HepG2 (cell line): ENCODE measurements around the gene TTC39C. TPM values are rescaled to one million over a fixed set of nuclear protein-coding genes. Genes with fewer than 3 reads are reported as not detected.
"Not testable (repeated sequence)": the region's sequence is repeated elsewhere in the genome, so short reads cannot be mapped to it uniquely, and the experiment has no call there.

Experiments
- ATAC-seq: fragments of 200-7000 bp; cut with Tn5 transposase; 3 replicates; pipeline ENCODE4 v1.9.1; 2020; ENCODE audit warnings: mild to moderate bottlenecking, moderate library complexity
- BruUV-seq: library from RNA; stranded (reverse); fragments of 400-500 nt; replicated peaks from 2 replicates; lab custom pipeline; 2021; lab: Mats Ljungman, UMichigan
- CTCF ChIA-PET: fragments of 300-600 bp; formaldehyde crosslinking; extraction: SDS; loops from one replicate; lab custom pipeline; 2021; ENCODE audit warnings: low total read pairs, inconsistent platforms, low intra/inter-chr PET ratio; lab: Yijun Ruan, JAX
- POLR2A ChIA-PET: fragments of 350-600 bp; sonication (Branson Sonifier 250); formaldehyde crosslinking; loops from one replicate; lab custom pipeline; 2020; ENCODE audit warnings: antibody characterized with exemption, inconsistent platforms; lab: Yijun Ruan, JAX
- DNase-seq: peaks from one replicate; pipeline ENCODE4 v3.0.0-alpha.2; 2015; ENCODE audit warnings: low spot score
- FAIRE-seq: peaks from 3 replicates; lab custom pipeline; 2011; peaks lifted over from hg19 to GRCh38; lab: Jason Lieb, UNC
- H2AFZ ChIP-seq: one replicate; pipeline ENCODE4 v1.6.1; 2011; ENCODE audit warnings: low read length, inconsistent platforms
- H3K27ac ChIP-seq: fragments of 300-600 bp; 3 replicates; pipeline ENCODE4 v1.8.0; 2011; ENCODE audit warnings: mixed run types, mild to moderate bottlenecking, mixed read lengths, low read length, inconsistent platforms; ENCODE audit not compliant: insufficient read depth; ENCODE audit errors: extremely low read length
- H3K27me3 ChIP-seq, 2 experiments: fragments of 200-600 bp in 1 of 2; 2 replicates in 1 of 2; 3 replicates in 1 of 2; pipeline versions ENCODE4 v1.6.0 to v1.8.0; 2011; ENCODE audit warnings: low read length in 2 of 2, mild to moderate bottlenecking in 2 of 2, moderate library complexity in 2 of 2, inconsistent platforms in 1 of 2; ENCODE audit not compliant: insufficient read depth in 2 of 2, control insufficient read depth in 1 of 2
- H3K36me3 ChIP-seq, 2 experiments: fragments of 200-600 bp in 1 of 2; replicated peaks in 1 of 2; 2 replicates in 1 of 2; 3 replicates in 1 of 2; pipeline versions ENCODE4 v1.5.1 to v1.8.0; 2011; ENCODE audit warnings: low read length in 2 of 2, inconsistent platforms in 1 of 2; ENCODE audit not compliant: insufficient read depth in 2 of 2, control insufficient read depth in 1 of 2
- H3K4me1 ChIP-seq: 2 replicates; pipeline ENCODE4 v1.5.1; 2012; ENCODE audit warnings: low read length, inconsistent platforms; ENCODE audit not compliant: insufficient read depth
- H3K4me2 ChIP-seq: 2 replicates; pipeline ENCODE4 v1.6.0; 2011; ENCODE audit warnings: low read depth, low read length, inconsistent platforms
- H3K4me3 ChIP-seq, 3 experiments: fragments of 200-600 bp in 1 of 3; sonication (generic), shearing (Covaris generic) in 1 of 3; replicated peaks in 1 of 3; 2 replicates each; pipeline ENCODE4 v1.5.1; 2011 to 2016; ENCODE audit warnings: low read length in 3 of 3, inconsistent platforms in 2 of 3, low read depth in 2 of 3, mild to moderate bottlenecking in 2 of 3, control low read depth in 1 of 3, mixed read lengths in 1 of 3; ENCODE audit not compliant: insufficient read depth in 1 of 3
- H3K79me2 ChIP-seq: one replicate; pipeline ENCODE4 v1.6.1; 2011; ENCODE audit warnings: low read length, inconsistent platforms; ENCODE audit not compliant: insufficient read depth
- H3K9ac ChIP-seq: 2 replicates; pipeline ENCODE4 v1.6.0; 2011; ENCODE audit warnings: mild to moderate bottlenecking, low read depth, low read length, inconsistent platforms; ENCODE audit not compliant: insufficient read depth
- H3K9me3 ChIP-seq: 2 replicates; pipeline ENCODE4 v1.5.1; 2012; ENCODE audit warnings: mild to moderate bottlenecking, low read length
- H4K20me1 ChIP-seq: 2 replicates; pipeline ENCODE4 v1.6.0; 2011; ENCODE audit warnings: inconsistent platforms, mild to moderate bottlenecking, low read length, moderate library complexity; ENCODE audit not compliant: insufficient read depth
- HCFC1 ChIP-seq: fragments of 150-350 bp; IDR thresholded peaks from 2 replicates; pipeline ENCODE4 v1.6.1; 2014; ENCODE audit warnings: low read depth, low read length
- HES4 ChIP-seq: sonication (generic); formaldehyde crosslinking; IDR thresholded peaks from 2 replicates; pipeline ENCODE4 v1.9.0; 2021; ENCODE audit warnings: mild to moderate bottlenecking, missing genetic modification reagents, borderline replicate concordance
- PRDM4 ChIP-seq: sonication (generic); formaldehyde crosslinking; IDR thresholded peaks from 2 replicates; pipeline ENCODE4 v1.9.0; 2021; ENCODE audit warnings: missing genetic modification reagents, borderline replicate concordance
- ZFP90 ChIP-seq: sonication (generic); formaldehyde crosslinking; IDR thresholded peaks from 2 replicates; pipeline ENCODE4 v1.8.0; 2022; ENCODE audit warnings: missing genetic modification reagents, mild to moderate bottlenecking, inconsistent platforms, borderline replicate concordance
- ZNF224 ChIP-seq: sonication (generic); formaldehyde crosslinking; IDR thresholded peaks from 2 replicates; pipeline ENCODE4 v1.5.0; 2020; ENCODE audit warnings: mild to moderate bottlenecking, missing genetic modification reagents
- WGBS: methylation state at CpG from one replicate; pipeline ENCODE4 v1.1.6; 2017; ENCODE audit warnings: low lambda C conversion rate; 5-methylcytosine and 5-hydroxymethylcytosine counted together
- in situ Hi-C: cut with HindIII; loops from 2 replicates; pipeline ENCODE4 v1.10.0; 2017; ENCODE audit warnings: low pct_unique_long_range_greater_than_20kb; ENCODE audit not compliant: extremely low pct_ligation_motif_present
- intact Hi-C: fragments of 100-400 bp; cut with micrococcal nuclease; formaldehyde crosslinking; loops from one replicate; pipeline ENCODE4 v1.10.0; 2022; ENCODE audit not compliant: unreplicated experiment
- polyA plus RNA-seq, 8 experiments: library from polyadenylated mRNA; depleted of rRNA in 3 of 8; stranded (reverse) in 7 of 8; unstranded in 1 of 8; fragments of >200 nt; fragmentation: Illumina TruSeq in 4 of 8; extraction: Trizol in 4 of 8; gene quantifications; 2 replicates each; pipeline versions ENCODE4 v1.2.1 to v1.2.3, GENCODE V29; 2011 to 2016; ENCODE audit warnings: low read depth in 4 of 8, missing spikeins in 1 of 8, mixed read lengths in 1 of 8; ENCODE audit not compliant: insufficient read depth in 1 of 8
- total RNA-seq, 5 experiments: library from RNA; depleted of rRNA; stranded (reverse); fragments of >200 nt; fragmentation: Illumina TruSeq; extraction: Trizol; gene quantifications; 2 replicates each; pipeline ENCODE4 v1.2.3, GENCODE V29; 2016; ENCODE audit warnings: low read depth in 1 of 5

Gene TTC39C
- total and polyA plus RNA-seq, 2 of the 13 experiments (the other 11 are each of a cell fraction or from before 2014, with no cell fraction given), result 19.1 to 25.9 TPM

GRCh38 chr18:24026457-24026856 lies 11.9 kb downstream of the TTC39C start:
- no peaks in the 10 kb centered on the region for H3K36me3 ChIP-seq
- H3K4me2 ChIP-seq, result no peak overlapping the region
- ATAC-seq (no peak), DNase-seq (no peak), FAIRE-seq (no peak)
- H3K4me3 ChIP-seq, result no peak overlapping the region
- no peaks in the 10 kb centered on the region for H4K20me1 ChIP-seq
- POLR2A ChIA-PET, result no interaction called here
- in situ Hi-C loops, result no loop called here
- TF ChIP-seq HES4 (CRISPR knock-in tag), result no peak
- TF ChIP-seq HCFC1, result no peak
- intact Hi-C loops, result no loop called here
- H3K9me3 ChIP-seq, result no peaks in the 10 kb centered on the region
- no peaks in the 10 kb centered on the region for H3K79me2 ChIP-seq
- BruUV-seq, result no TSS peak
- H2AFZ ChIP-seq, result no peak overlapping the region
- no peak overlapping the region for H3K27ac ChIP-seq
- WGBS, result 99% methylated on average over 3 of the region's 3 CpGs
- H3K4me1 ChIP-seq, result no peaks in the 10 kb centered on the region
- no peaks in the 10 kb centered on the region for H3K27me3 ChIP-seq
- no peak overlapping the region for H3K9ac ChIP-seq
- CTCF ChIA-PET, result no interaction called here

DNA sequence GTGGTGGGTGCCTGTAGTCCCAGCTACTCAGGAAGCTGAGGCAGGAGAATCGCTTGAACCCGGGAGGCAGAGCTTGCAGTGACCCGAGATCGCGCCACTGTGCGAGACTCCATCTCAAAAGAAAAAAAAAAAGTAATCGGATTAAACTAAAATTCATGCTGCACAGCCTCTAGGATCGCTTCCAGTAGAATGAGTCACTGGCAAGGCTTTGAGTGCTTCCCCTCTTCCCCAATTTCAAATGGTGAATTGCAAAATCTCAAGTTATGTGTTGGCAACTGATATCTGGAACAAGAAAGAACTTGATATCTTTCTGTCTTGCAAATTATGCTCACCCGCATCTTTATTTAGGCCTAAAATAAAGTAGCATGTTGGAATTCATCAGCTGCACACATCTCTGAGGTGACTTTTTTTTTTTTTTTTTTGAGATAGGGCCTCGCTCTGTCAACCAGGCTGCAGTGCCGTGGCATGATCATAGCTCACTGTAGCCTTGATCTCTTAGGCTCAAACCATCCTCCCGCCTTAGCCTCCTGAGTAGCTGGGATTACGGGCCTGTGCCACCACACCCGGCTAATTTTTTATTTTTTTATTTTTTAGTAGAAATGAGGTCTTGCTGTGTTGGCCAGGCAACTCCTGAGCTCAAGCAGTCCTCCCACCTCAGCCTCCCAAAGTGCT lies 12.7 kb downstream of the TTC39C start:
- Histone ChIP-seq H2AFZ (no peak overlapping the region), H3K27ac (no peak overlapping the region), H3K4me2 (no peak overlapping the region), H3K27me3 (no peaks in the 10 kb centered on the region), H3K36me3 (no peaks in the 10 kb centered on the region), H3K4me1 (no peaks in the 10 kb centered on the region), H4K20me1 (no peaks in the 10 kb centered on the region), H3K79me2 (no peaks in the 10 kb centered on the region), H3K9ac (no peak overlapping the region), H3K4me3 (no peak overlapping the region), H3K9me3 (no peaks in the 10 kb centered on the region)
- 90% methylated on average over 14 of the region's 14 CpGs for whole genome bisulfite sequencing
- no peak for TF ChIP-seq ZNF224 (CRISPR knock-in tag)
- no peak for TF ChIP-seq PRDM4 (CRISPR knock-in tag)
- TF ChIP-seq ZFP90, result no peak
- FAIRE-seq (no peak), ATAC-seq (no peak), DNase-seq (no peak)
- in situ Hi-C loops (no loop called here), intact Hi-C loops (no loop called here)
- no TSS peak for BruUV-seq
- POLR2A ChIA-PET, result no interaction called here
- CTCF ChIA-PET, result no interaction called here

GRCh38 chr18:24028946-24029345 lies 14.4 kb downstream of the TTC39C start:
- BruUV-seq, H3K9me3 ChIP-seq, H3K27ac ChIP-seq, H3K4me2 ChIP-seq, DNase-seq, intact Hi-C loops, H4K20me1 ChIP-seq, H3K9ac ChIP-seq, FAIRE-seq, H2AFZ ChIP-seq, H3K36me3 ChIP-seq, H3K79me2 ChIP-seq, H3K4me3 ChIP-seq, H3K4me1 ChIP-seq, POLR2A ChIA-PET, H3K27me3 ChIP-seq, CTCF ChIA-PET, in situ Hi-C loops, ATAC-seq: not testable (repeated sequence)
- WGBS, result 97% methylated on average over 13 of the region's 13 CpGs
